Stimulated activated CD8-positive, alpha-beta memory T cell treated with anti-CD3 and anti-CD28 coated beads, Interleukin-7, amount 100 ng/mL, for 4 hours (primary cell): ENCODE results near the gene KLK2.

Source experiments
- DNase-seq, 2 donors: peaks; one replicate each; pipeline ENCODE4 v3.0.0-alpha.2; 2020; ENCODE audit warnings: low read depth in 2 of 2

The KLK2 gene

GRCh38 chr19:50924586-50924985 is 51.3 kb downstream of the KLK2 start:
- DNase-seq, result no peak

GRCh38 chr19:50925734-50926133 is 52.5 kb downstream of the KLK2 start:
- DNase-seq, result no peak

GRCh38 chr19:50926144-50926543 is 52.9 kb downstream of the KLK2 start:
- DNase-seq, result no peak

DNA sequence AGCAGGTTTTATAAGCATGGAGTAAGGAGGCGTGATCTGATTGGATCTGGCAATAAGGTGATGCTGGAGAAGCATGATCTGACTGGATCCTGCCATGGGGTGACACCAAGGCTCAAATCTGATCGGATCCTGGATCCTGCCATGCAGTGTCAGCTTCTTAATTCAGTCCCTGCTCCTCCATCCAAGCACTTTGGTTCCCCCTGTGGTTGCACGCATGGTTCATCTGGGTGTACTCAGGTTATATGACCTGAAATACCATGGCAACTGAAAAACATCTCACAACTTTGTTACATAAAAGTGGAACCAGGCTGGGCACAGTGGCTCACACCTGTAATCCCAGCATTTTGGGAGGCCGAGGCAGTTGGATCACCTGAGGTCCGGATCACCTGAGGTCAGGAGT is 55.6 kb downstream of the KLK2 start:
- no peak for DNase-seq
